Measurements from ENCODE around the gene MUS81.
"Not testable (repeated sequence)": the region's sequence is repeated elsewhere in the genome, so short reads cannot be mapped to it uniquely, and the experiment has no call there.

MUS81 gene

DNA sequence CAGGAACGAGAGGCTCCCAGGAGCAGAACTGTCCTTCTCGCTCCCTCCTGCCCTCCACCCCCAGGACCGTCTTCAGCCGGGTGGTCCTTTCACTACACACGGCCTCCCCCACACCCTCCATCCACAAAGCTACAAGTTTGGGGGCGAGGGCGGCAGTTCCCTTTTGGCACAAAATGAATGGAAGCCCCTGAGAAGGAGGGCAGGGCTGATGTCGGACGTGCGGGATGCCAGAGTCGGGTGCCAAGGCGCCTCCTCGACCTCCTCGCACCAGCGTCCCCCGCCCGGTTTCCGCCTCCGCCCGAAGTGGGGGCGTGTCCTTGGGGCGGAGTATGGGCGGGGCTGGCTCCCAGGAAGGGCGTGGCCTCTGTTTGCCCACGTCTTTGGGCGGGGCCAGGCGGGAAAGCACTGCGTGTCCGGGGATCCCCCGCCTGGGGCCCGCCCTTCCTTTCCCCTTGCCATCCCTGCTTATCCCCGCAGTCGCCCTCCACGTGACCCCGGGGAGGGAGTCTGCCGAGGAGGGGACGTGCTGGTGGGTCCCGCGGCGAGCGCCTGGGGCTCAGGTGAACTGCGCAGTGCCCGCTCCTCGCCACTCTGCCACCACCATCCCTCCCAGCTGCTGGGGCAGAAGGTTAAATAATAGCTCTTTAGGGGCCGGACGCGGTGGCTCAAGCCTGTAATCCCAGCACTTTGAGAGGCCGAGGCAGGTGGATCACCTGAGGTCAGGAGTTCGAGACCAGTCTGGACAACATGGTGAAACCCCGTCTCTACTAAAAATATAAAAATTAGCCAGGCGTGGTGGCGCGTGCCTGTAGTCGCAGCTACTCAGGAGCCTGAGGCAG is 13.3 kb downstream of the MUS81 start:
- DNase-seq = peak; percentile 98

- DNase-seq = no peak
Observed at GRCh38 chr11:65879617-65880016, 19.4 kb downstream of the MUS81 start, which contains the start of gene CTSW. CTSW (plus strand) TSS chr11:65879837; CDS start chr11:65879855, 18 bp downstream.

DNA sequence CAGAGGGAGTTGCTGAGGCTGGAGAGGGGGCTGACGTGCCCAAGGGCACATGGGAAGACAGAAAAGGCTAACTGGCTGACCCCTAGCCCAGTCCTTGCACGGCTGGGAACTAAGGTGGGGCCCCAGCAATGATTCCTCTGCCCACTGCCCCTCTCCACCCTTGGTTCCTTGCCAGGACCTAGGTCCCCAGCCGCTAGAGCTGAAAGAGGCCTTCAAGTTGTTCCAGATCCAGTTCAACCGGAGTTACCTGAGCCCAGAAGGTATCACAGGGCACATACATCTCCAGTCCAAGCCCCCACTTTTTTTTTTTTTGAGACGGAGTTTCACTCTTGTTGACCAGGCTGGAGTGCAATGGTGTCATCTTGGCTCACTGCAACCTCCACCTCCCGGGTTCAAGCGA is 19.8 kb downstream of the MUS81 start:
- no peak for DNase-seq

DNA sequence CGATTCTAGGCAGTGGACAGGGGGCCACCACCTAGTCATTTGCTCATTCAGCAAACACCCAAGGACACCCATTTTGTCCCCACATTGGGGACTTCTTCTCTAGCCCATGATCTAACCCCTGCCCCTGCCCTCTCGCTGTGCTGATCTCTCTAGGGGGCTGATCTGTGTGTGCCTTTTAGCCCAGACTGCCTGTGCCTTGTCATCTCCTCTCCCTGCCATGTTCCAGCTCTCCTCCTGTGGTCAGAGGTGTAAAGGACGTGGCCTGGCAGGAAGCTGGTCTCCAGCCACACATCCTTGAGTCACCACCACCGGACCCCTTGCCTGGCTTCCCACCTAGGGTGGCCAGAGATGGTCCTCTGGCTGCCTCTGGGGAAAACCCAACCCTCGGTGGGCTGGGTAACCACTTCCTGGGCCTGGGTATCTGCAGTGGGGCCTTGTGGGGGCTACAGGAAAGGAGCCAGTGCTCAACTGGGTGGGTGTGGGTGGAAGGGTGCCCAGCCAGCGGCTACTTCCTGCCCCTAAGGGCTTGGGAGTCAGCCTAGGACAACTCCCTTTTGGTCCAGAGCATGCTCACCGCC is 20.7 kb downstream of the MUS81 start:
- DNase-seq = no peak

DNA sequence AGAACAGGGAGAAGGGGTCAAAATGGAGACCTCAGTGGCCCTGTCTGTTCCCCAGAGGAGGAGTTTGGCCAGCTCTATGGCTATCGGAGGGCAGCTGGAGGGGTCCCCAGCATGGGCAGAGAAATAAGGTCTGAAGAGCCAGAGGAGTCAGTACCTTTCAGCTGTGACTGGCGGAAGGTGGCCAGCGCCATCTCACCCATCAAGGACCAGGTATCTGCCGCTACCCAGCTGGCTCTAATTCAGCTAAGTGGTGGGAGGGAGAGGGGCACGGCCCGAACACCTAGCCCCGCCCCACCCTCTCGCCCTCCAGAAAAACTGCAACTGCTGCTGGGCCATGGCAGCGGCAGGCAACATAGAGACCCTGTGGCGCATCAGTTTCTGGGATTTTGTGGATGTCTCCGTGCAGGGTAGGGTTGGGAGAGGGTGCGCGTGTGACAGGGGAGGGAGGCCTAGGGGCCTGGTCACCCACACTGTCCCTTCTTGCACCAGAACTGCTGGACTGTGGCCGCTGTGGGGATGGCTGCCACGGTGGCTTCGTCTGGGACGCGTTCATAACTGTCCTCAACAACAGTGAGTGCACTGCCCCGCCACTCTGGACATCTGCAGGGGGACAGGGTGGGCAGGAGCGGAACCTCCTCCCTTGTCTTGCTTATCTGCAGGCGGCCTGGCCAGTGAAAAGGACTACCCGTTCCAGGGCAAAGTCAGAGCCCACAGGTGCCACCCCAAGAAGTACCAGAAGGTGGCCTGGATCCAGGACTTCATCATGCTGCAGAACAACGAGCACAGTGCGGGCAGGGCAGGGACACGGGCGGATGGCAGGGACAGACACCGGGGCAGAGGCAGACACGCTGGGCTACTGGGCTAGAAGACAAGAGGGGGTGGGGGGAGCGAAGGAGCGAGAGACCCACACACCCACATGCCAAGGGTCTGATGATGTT is 22.2 kb downstream of the MUS81 start:
- no peak for DNase-seq

DNA sequence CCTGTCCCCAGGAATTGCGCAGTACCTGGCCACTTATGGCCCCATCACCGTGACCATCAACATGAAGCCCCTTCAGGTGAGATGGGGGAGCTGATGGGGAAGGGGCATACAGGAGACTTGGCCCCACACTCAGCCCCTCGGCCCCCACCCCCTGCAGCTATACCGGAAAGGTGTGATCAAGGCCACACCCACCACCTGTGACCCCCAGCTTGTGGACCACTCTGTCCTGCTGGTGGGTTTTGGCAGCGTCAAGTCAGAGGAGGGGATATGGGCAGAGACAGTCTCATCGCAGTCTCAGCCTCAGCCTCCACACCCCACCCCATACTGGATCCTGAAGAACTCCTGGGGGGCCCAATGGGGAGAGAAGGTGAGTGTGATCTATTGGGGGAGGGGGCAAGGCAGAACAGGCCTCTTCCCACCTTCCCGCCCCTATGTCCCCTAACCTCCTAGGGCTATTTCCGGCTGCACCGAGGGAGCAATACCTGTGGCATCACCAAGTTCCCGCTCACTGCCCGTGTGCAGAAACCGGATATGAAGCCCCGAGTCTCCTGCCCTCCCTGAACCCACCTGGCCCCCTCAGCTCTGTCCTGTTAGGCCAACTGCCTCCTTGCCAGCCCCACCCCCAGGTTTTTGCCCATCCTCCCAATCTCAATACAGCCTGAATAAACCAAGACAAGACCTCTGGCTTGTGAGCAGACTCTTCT is 23.0 kb downstream of the MUS81 start:
- no peak for DNase-seq

- no peak for DNase-seq
Observed at GRCh38 chr11:65883786-65884715, 23.8 kb downstream of the MUS81 start.

DNA sequence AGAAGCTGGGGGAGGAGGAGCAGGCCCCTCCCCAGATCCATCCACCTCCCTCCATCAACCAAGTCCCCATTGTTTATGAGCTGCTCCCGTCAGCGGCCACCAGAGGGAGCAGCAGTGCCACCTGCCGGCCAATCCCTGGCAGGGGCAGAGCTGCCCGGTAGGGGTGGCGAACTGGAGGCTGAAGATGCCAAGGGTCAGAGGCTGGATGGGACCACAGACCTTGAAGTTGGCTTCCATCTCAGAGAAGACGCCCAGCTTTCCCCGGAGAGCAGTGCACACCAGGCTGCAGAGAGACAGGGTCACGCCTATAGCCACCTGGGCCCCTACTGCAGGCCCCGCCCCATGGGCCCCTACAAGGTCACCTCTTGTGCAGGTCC is 24.5 kb downstream of the MUS81 start:
- peak; percentile 86 for DNase-seq

GRCh38 chr11:65885231-65885630 is 25.0 kb downstream of the MUS81 start:
- no peak for DNase-seq

DNA sequence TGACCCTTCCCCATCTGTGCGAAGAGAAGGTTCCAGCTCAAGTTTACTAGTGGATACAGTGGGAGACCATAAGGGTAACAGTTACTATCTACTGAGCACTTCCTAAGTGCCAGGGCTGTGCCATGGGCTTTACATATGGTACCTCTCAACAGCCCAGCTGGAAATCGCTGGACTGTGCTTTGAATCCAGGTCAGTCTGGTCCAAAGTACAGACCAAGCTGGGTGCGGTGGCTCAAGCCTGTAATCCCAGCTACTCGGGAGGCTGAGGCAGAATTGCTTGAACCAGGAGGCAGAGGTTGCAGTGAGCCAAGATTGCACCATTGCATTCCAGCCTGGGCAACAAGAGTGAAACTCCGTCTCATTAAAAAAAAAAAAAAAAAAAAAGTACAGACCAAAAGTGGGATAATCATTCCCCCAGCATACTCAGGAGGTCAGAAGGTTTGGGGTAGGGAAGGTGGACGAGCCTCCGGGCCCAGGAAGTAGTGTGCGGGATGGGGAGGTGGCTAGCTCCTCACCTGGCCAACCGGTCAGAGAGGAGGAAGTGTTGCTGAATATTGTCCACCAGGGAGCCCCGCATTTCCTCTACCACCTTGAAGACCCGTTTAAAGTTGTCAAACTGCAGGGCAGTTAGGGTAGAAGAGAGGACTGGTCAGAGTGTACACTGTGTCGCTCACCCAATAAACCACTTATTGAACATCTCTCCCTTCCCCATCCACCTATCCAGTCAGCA is 25.7 kb downstream of the MUS81 start:
- no peak for DNase-seq

GRCh38 chr11:65886826-65887722 is 26.8 kb downstream of the MUS81 start:
- no peak for DNase-seq

GRCh38 chr11:65887723-65888162 is 27.5 kb downstream of the MUS81 start:
- no peak for DNase-seq

GRCh38 chr11:65888163-65888814 is 28.1 kb downstream of the MUS81 start, which contains the start of gene FIBP:
FIBP (minus strand) TSS chr11:65888471; CDS start chr11:65888418, 53 bp downstream.
- peak; percentile 98 for DNase-seq

GRCh38 chr11:65890324-65891218 is 30.3 kb downstream of the MUS81 start, which contains the start of gene CCDC85B:
CCDC85B (plus strand) TSS chr11:65890673; CDS start chr11:65890784, 111 bp downstream.
- peak; percentile 98 for DNase-seq

DNA sequence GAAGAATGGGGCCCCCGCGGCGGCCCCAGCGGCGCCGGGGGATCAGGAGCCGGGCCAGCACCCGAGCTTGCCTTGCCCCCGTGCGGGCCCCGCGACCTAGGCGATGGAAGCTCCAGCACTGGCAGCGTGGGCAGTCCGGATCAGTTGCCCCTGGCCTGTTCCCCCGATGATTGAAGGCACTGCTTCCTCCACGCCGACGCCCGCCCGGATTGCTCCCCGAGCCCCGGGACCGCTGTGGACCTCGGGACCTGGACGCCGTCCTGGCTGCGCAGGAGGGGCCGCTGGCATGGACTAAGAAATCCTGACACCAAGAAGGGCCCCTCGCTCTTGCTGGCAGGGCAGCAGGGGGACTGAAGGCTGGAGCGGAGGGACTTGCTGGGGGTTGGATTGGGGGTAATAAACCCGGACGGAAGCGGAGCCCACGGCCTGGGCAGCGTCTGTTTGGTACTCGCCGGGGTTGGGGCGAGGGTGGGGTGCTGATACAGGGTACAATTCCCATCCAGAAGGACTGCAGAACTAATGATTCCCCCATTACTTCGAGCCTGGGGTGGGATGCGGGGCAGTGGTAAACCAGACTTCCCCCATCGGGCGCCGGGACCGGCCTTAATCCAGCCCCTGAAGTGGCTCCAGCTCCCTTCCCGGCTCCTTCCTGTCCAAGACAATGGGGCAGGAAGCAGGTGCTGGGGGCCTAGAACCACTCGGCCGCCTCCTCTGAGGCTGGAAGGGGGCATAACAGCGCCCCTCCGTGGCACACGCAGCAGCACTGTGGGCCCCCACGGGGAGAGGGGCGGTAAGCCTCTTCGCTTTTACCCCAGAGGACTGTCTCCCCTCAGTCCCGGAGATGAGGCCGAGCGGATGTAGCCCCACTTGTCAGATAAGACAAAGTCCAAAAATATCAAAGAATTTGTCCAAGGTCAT is 31.2 kb downstream of the MUS81 start:
- DNase-seq = no peak

DNA sequence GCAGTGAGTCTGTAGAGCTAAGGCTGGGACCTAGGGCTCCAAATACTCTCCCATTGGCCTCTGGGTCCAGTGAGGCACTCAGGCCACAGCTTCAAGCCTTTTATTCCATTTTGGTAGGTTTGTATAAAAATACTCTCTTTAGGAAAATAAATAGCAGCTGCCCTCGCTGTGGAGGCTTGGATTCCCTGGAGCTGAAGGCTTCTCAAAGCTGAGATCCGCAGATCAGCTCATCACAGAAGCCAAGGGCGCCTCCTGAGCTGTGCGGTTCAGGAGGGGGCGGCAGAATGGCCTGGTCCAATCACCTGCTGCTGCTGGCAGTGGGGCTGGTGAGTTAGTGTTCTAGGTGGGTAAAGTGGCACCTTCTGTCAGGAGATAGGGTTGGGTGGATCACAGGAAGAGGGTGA is 31.9 kb downstream of the MUS81 start:
- DNase-seq = not testable (repeated sequence)
